DMS114 treated with DMSO at 0.1 percent for 48 hours (cell line): Measurements from ENCODE around the gene C12orf42.

Experiments
- DNase-seq: peaks from one replicate; lab custom pipeline; 2025; ENCODE audit not compliant: unreplicated experiment; lab: John Stamatoyannopoulos, UW

The C12orf42 gene

GRCh38 chr12:103350116-103350515 lies 145.7 kb downstream of the C12orf42 start:
- DNase-seq, result no peak

- no peak for DNase-seq
These were observed 146.8 kb downstream of the C12orf42 start for GRCh38 chr12:103348935-103349334.

GRCh38 chr12:103336940-103337339 lies 158.8 kb downstream of the C12orf42 start:
- DNase-seq, result no peak

GRCh38 chr12:103334466-103334865 lies 161.3 kb downstream of the C12orf42 start:
- DNase-seq, result no peak

- no peak for DNase-seq
These were observed 162.1 kb downstream of the C12orf42 start for GRCh38 chr12:103333676-103334075.

GRCh38 chr12:103331643-103332042 lies 164.1 kb downstream of the C12orf42 start:
- no peak for DNase-seq

GRCh38 chr12:103330672-103331071 lies 165.1 kb downstream of the C12orf42 start:
- no peak for DNase-seq

- DNase-seq, result no peak
These were observed 168.1 kb downstream of the C12orf42 start for GRCh38 chr12:103327676-103328075.

GRCh38 chr12:103326190-103326589 lies 169.6 kb downstream of the C12orf42 start:
- no peak for DNase-seq

- DNase-seq, result no peak
These were observed 177.2 kb downstream of the C12orf42 start for GRCh38 chr12:103318566-103318965.

- DNase-seq, result no peak
These were observed 178.5 kb downstream of the C12orf42 start for GRCh38 chr12:103317220-103317619.

GRCh38 chr12:103314786-103315185 lies 181.0 kb downstream of the C12orf42 start:
- no peak for DNase-seq

GRCh38 chr12:103313894-103314293 lies 181.9 kb downstream of the C12orf42 start:
- DNase-seq, result no peak

- DNase-seq, result no peak
These were observed 182.9 kb downstream of the C12orf42 start for GRCh38 chr12:103312742-103313354.

GRCh38 chr12:103310546-103311270 lies 185.1 kb downstream of the C12orf42 start:
- no peak for DNase-seq

GRCh38 chr12:103308396-103308795 lies 187.4 kb downstream of the C12orf42 start:
- DNase-seq, result no peak

GRCh38 chr12:103303484-103303883 lies 192.3 kb downstream of the C12orf42 start:
- no peak for DNase-seq

GRCh38 chr12:103301642-103302591 lies 193.9 kb downstream of the C12orf42 start:
- DNase-seq, result no peak

GRCh38 chr12:103288016-103288415 lies 207.8 kb downstream of the C12orf42 start:
- DNase-seq, result no peak

GRCh38 chr12:103282124-103282523 lies 213.6 kb downstream of the C12orf42 start:
- no peak for DNase-seq

- no peak for DNase-seq
These were observed 216.3 kb downstream of the C12orf42 start for GRCh38 chr12:103279444-103279843.

GRCh38 chr12:103278329-103278728 lies 217.4 kb downstream of the C12orf42 start:
- no peak for DNase-seq
